HG03135 (cell line): ENCODE results near the gene CMTM4.
"Not testable (repeated sequence)": the region's sequence is repeated elsewhere in the genome, so short reads cannot be mapped to it uniquely, and the experiment has no call there.

Source experiments
- ATAC-seq: cut with Tn5 transposase; IDR thresholded peaks from one replicate; pipeline ENCODE4 v1.9.1; 2021; ENCODE audit warnings: mild to moderate bottlenecking, moderate library complexity; ENCODE audit not compliant: unreplicated experiment

CMTM4 gene

DNA sequence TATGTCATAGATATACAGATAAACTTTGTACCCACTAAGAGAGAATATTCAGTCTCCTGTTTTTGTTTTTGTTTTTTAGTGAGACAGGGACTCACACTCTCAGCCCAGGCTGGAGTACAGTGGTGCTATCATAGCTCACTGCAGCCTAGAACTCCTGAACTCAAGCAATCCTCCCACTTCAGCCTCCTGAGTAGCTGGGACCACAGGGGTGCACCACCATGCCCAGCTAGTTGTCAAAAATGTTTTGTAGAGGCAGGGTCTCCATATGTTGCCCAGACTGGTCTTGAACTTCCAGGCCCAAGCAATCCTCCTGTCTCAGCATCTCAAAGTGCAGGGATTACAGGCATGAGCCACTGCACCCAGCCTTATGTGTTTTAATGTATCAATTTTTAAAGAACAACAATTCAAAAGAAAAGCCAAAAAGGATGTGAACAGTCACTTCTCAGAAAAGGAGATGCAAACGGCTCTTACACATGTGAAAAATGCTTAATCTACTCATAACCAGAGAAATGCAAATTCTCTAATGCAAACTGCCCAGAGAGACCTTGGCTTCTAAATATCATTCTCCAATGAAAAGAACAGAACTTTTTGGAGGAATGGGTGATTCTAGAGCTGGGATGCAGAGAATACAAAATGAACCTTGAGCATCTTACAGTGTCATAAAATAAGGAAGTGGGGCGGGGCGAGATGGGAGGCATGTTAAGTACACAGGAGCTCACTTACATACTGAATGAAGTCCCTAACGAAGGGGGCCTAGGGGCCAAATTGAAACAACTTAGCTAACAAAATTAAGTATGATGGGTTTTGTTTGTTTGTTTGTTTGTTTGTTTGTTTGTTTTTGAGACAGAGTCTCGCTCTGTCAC, 99.3 kb downstream of the CMTM4 start:
- no peak for ATAC-seq

DNA sequence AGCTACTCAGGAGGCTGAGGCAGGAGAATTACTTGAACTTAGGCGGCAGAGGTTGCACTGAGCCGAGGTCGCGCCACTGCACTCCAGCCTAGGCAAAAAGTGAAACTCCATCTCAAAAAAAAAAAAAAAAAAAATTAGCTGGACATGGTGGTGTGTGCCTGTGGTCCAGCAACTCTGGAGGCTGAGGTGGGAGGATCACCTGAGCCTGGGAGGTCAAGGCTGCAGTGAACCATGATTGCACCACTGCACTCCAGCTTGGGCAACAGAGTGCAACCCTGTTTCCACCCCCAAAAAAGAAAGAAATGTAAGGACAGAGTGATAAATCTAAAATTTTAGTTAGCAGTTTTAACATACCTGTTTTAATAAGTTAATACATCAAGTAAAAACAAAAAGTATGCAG, 100.0 kb downstream of the CMTM4 start:
- not testable (repeated sequence) for ATAC-seq

DNA sequence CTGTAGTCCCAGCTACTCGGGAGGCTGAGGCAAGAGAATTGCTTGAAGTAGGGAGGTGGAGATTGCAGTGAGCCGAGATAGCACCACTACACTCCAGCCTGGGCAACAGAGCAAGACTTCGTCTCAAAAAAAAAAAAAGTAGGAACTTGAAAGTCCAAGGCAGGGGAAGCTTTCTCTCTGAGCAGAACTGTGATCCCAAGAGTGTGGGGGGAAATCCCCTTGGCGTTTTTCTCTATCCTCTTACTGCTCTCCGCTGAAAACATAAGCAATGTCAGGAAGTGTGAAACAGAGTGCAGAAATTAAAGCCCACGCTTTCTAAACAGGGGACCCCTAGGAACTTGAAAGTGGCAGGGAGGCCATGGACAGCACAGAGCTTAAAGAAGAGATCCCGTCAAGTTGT, 101.8 kb downstream of the CMTM4 start:
- ATAC-seq, result no peak

DNA sequence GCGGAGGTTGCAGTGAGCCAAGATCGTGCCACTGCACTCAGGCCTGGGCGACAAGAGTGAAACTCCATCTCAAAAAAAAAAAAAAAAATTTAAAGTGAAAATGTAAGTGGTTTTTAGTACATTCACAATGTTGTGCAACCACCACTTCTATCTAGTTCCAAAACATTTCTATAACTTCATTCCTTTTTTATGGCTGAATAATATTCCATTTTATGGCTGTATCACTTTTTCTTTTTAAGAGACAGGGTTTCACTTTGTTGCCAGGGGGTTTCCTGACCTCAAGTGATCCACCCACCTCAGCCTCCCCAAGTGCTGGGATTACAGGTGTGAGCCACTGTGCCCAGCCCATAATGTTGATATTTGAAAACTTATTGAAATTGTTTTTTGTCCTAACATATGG, 103.7 kb downstream of the CMTM4 start:
- no peak for ATAC-seq

DNA sequence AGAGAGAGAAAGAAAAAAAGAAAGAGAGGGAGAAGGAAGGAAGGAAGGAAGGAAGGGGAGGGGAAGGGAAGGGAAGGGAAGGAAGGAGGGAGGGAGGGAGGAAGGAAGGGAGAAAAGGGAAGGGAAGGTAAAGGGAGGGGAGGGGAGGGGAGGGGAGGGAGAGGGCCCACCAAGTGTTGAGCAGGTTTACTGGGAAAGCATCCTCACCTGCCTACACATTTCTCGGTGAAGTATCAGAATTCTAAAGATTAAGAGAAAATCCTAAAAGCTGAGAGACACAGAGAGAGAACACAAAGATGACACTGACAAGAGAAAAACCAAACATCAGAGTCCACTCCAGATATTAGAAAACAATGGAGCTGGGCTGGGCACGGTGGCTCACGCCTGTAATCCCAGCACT, 104.3 kb downstream of the CMTM4 start:
- no peak for ATAC-seq

DNA sequence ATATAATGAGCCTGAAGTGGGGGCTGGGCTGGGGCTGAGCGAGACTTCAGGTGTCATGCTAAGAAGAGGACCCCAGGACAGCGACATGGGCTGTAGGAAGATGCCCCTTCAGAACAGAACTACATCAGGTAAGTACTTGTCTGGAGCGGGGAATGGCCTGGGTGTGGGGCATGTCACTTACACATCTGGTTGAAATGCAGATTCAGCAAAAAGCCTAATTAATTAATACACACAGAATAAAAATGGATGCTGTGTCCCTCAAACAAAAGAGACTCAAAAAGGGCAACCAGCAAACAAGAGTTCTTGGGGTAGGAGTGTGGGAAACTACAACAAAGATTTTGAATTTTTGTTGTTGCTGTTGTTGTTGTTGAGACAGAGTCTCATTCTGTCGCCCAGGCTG, 105.5 kb downstream of the CMTM4 start:
- ATAC-seq, result no peak

DNA sequence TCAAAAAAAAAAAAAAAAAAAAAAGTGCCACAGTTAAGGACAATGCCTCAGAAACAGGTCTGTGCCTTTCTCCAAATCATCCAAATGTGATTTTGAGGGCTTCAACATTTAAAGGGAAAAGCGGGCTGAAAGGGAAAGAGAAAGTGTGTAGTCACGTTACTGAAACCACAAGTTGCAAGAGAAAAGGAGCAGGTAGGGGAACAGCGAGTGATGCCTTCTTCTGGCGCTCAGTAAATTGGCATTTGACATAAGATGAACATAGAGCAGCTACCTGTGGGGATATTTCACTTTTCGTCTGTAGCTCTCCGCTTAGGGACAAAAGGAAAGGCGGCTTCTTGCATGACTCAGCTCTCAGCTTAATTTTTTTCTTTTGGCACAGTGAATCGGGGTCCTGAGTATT, 106.2 kb downstream of the CMTM4 start:
- ATAC-seq, result no peak

DNA sequence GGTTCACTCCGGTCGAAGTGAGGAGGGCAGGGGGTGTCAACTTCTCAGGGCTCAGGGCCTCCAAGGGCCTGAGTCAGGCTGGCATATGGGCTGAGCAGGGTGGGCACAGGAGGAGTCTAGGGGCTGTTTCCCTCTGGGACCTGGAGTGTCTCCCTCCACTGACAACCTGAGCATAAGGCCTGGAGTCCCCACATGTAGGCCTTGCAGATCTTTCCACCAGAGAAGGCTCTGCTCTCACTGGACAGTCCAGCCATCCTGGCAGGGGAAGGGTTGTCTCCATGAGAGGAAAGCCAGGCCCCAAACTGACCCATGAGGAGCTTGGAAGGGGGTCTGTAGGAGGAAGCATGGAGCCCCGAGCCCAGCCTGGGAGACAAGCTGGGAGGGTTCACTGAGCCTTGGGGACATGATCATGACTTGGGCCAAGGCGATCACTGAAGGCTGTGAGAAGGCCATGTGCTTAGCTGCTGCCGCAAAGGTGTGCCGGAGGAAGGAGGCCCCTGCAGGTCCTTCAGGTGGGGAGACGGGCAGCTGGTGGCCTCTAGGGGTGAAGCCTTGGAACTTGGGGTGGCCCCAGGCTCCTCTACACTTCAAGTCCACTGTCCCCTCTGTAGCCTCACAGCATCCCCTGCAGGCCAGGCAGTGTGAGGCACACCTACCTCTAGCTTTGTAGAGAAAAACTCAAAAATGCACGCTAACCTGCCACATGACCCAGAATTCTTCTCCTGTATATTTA, 107.4 kb downstream of the CMTM4 start:
- ATAC-seq, result peak; percentile 52

DNA sequence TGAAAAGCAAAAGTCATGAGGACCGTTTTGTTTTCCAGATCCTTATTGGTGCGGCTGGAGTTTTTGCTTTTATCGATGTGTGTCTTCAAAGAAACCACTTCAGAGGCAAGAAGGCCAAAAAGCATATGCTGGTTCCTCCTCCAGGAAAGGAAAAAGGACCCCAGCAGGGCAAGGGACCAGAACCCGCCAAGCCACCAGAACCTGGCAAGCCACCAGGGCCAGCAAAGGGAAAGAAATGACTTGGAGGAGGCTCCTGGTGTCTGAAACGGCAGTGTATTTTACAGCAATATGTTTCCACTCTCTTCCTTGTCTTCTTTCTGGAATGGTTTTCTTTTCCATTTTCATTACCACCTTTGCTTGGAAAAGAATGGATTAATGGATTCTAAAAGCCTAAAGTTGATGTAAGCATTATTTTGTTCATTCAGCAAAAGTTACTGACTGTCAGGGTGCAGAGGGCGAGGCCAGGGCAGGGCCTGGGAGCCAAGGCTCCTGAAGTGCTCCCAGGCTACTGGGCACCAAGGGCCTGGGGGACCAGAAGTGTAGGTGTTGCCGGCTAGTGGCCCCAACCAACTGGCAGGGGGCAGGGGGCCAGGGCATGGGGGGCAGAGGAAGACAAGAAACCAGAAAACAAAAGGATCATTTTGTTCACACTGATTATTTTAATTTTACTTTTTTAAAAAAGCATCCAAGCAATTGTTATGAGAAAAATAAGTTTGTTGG, 108.5 kb downstream of the CMTM4 start:
- ATAC-seq, result no peak

DNA sequence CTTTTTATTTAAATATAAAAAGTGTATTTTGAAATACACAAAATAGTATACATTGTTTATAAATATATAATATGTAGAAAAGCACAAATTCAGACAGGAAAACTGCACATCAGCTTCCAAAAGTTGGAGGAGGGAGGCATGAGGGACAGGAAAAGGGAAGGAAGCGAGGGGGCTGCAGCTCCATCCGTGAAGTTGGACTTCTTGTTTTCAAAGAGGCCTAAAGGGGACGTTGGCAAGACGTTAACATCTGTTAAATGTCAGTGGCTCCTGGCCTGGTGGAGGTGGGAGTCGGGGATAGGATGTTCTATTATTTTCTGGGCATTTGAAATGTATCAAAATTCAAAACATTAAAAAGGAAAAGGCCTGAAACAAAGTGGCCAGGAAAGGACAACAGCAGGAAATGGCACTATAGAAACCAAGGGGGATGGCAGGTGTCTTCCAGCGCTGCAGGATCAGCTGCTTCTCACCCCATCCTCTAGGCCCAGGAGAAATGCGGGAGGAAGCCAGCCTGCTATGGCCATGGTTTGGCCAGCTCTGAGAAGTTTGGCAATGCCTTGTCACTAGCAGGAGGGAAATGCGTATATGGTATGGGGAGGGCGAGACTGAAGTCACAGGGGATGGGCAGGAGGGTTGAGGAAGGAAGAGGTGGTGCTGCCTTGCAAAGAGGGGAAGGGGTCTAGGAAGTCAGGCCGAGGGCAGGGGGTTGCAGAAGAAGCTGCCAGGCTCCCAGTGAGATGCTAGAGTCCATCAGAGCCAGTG, 110.9 kb downstream of the CMTM4 start:
- no peak for ATAC-seq

DNA sequence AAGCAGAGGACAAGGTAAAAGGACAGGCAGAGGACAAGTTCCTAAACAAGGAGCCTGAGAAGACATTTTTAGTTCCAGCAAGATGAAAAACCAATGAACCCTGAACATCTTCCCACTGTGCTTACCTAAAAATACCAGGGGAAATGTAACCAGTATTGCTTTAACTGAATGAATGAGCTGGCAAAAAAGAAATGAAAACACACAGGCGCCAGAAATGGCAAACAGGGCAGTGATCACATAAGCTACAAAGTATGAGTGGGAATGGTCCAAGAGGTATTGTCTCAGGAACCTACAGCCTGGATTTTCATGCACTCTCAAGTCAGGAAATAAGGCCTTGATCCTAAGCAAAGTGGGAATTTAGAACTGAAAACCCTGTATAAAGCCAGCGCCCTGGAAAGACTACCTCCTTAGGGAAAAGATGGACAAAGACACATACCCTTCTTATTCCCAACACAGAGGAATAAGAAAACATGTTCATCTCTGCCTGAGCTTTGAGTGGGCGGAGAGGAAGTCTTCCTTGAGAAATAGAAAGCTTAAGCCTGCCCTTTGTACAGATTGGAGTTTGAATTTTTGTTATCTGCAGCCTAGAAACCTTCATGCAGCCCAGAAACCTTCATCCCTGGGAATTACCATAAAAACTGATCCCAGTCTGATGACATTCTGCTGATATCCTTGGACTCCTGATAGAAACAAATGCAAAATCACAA, 115.1 kb downstream of the CMTM4 start:
- no peak for ATAC-seq

DNA sequence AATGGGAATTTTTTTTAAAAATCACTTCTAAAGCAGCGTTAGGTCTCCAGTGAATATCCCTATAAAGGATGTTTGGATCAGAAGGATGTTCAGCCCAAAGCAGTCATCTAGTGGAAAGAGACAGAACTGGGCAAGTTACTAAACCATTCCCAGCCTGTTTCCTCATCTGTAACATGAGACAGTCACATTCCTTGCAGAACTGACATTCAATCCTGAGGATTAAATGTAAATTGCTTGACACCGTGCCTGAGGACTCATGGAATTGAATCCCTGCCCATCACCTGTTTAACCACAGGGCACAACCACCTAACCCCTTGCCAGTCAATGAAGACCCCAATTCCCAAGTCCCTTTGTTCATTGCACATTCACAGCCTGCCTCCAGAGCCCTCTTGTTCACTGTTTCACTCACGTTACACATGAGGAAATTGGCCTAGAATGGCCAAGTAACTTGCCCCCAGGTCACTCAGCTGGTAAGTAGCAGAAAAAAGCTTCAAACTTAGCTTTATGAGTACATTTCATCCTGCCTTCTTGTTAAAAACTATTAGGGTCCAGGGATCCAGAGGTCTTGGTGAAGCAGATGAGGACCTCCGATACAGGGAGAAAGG, 115.8 kb downstream of the CMTM4 start:
- no peak for ATAC-seq

DNA sequence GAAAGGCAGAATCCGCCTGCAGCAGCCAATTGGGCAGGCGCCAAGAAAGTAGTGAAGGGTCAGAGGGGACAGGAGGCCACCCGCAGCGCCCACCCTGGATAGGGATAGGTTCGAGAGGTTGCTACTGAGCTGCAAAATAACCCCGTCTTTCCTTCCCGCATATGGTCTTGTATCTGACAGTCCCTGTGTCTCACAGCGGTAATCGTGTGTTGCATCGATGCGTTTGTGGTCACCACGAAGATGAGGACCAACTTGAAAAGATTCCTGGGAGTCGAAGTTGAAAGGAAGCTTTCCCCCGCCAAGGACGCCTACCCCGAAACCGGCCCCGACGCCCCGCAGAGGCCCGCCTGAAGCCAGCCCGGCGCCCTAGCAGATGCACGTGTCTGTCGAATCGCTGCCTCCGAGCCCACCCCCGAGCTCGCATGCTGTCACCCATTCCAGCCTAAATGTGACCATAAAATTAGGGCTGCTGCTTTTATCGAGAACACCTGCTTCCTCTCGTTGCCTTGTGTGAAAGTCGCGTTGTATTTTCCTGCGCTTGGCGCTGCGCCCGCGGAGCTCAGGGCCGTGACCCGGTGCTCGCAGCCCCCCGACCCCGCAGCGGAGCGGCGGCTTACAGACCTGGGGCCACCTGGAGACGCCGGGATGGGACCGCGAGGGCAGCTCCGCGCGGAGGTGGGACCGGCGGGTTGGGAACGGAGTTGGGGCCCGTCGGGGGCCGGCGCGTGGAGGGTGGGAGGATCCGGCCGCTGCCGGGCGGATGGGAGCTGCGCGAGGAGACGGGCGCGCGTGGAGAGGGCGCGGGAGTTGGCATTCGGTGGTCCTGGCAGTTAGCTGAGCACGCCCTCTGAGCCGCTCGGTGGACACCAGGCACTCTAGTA, 117.7 kb downstream of the CMTM4 start, which contains the start of gene CMTM2:
CMTM2 (plus strand) TSS at position 813 of the 881 bp plus-strand sequence. CDS start 145 bp downstream, outside the sequence.
- no peak for ATAC-seq

DNA sequence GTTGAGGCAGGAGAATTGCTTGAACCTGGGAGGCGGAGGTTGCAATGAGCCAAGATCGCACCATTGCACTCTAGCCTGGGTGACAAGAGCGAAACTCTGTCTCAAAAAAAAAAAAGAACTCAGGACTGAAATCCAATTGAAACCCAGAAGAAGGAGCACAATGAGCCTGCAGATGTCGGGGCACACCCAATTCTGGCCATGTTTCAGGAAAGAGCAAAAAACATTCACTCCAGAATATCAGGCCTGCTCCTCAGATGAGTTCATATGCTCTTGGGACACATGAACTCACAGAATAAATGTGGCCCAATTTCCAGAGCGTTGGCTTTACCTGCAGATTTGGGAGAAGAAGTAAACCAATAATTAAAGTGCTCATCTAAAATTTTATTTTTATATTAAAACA, 120.2 kb downstream of the CMTM4 start:
- ATAC-seq, result no peak

DNA sequence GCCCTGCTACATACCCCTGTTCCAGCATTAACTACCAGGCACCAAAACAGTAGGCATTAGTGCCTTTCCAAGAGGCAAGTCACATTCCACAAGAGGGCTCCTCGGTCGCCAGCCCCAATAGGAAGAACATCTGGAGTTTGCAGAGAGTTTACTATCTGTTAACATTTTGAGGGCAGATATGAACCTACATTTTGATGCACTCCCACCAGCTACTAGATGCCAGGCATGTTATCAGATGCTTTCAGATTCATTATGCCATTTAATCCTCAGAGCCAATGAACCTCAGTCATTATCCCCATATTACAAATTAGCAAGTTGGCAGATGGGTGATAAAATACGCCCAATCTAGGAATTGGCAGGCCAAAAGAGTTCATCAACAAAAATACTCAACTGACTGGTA, 121.5 kb downstream of the CMTM4 start:
- ATAC-seq, result no peak

DNA sequence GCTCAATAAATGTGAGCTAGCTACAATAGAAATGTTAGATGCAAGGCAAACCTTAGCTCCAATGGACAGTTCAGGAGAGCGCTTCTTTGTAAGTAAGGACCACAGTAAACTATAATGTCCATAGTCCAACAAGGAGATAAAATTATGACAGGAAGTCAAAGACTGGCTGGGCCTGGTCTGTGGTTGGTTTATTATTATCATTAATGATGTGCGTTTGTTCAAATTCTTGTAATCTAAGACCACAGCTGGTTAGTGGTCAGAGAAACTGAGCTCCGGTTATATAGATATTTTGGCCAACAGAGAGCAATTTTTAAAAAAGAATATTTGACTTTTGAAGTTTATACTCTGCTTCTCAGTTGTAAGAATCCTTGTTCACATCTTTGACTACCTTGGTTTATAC, 122.0 kb downstream of the CMTM4 start:
- ATAC-seq, result no peak

DNA sequence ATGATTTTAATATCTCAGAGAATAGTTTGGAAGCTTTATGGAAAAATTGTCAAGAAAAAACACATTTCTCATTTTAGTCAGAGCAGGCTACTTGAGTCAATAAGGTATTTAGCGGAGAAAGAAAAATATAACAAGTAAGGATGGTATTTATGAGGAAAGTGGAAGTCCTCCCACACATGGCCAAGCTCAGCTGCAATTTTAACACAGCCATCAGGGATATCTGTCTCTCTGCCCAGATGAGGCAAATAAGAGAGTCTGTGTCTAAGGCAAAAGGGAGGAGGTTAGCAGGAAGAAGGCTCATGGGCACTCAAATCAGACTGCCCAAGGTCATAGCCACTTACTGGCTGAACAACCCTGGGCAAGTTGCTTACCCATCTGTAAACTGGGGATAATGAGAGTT, 122.5 kb downstream of the CMTM4 start:
- ATAC-seq, result no peak

DNA sequence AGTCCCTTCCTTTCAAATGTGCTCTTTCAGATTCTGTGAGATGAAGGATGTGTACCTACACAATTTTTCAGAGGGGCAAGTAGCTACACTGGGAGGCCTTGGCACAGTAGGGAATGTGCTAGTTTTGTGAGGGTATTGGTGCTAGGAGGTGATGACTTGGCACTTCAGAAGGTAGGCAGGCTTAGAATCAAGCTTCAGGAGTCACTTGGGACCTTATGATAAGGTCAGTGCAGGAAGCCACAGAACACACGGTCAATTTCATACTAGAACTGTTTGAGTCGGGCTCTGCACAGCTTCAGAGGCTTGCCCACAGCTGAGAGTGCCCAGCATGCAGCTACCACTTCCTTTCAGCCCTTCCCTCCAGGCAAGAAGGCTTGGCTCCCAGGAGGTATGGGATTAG, 124.2 kb downstream of the CMTM4 start:
- no peak for ATAC-seq
